Choroid plexus epithelial cell (primary cell): ENCODE data around the gene CD320.
A peak's percentile ranks its signal among the peaks of the same experiment; 100 is the strongest.
"Not testable (repeated sequence)": the region's sequence is repeated elsewhere in the genome, so short reads cannot be mapped to it uniquely, and the experiment has no call there.

Experiments used
- DNase-seq: peaks from one replicate; pipeline ENCODE4 v3.0.0-alpha.2; 2010; ENCODE audit warnings: low read depth
- H3K4me3 ChIP-seq: 2 replicates; pipeline ENCODE4 v1.5.1; 2011; ENCODE audit warnings: low read depth, mild to moderate bottlenecking, control low read depth, low read length, moderate library complexity
- CTCF ChIP-seq: conservative IDR thresholded peaks from 2 replicates; pipeline ENCODE4 v1.5.1; 2011; ENCODE audit warnings: low read depth, mild to moderate bottlenecking, control low read depth, inconsistent platforms, low read length, moderate library complexity

CD320 gene

GRCh38 chr19:8321067-8321985 is 13.2 kb upstream of the CD320 start, which contains the start of the genes NDUFA7 and RPS28:
Gene NDUFA7 (minus strand): TSS chr19:8321375. CDS start chr19:8321358, 17 bp downstream.
Gene RPS28 (plus strand): TSS chr19:8321496. CDS start chr19:8321531, 35 bp downstream.
- peak within 1 kb of the TSS; percentile 95 for H3K4me3 ChIP-seq
- no peak for TF ChIP-seq CTCF
- DNase-seq, result peak; percentile 98

GRCh38 chr19:8320564-8321066 is 12.5 kb upstream of the CD320 start:
- DNase-seq, result no peak
- TF ChIP-seq CTCF, result no peak
- H3K4me3 ChIP-seq, result peak overlapping the region; percentile 95

- TF ChIP-seq CTCF, result no peak
- H3K4me3 ChIP-seq, result peak overlapping the region; percentile 95
- no peak for DNase-seq
Measured at GRCh38 chr19:8319807-8320520, 11.8 kb upstream of the CD320 start.

GRCh38 chr19:8318835-8319234 is 10.7 kb upstream of the CD320 start:
- DNase-seq, H3K4me3 ChIP-seq: not testable (repeated sequence)
- TF ChIP-seq CTCF, result peak; percentile 4

- H3K4me3 ChIP-seq, result no peak overlapping the region
- TF ChIP-seq CTCF, result no peak
- no peak for DNase-seq
Measured at GRCh38 chr19:8316351-8317125, 8.4 kb upstream of the CD320 start.

GRCh38 chr19:8314981-8315640 is 7.0 kb upstream of the CD320 start:
- not testable (repeated sequence) for DNase-seq, H3K4me3 ChIP-seq
